ENCODE data around the gene PFKFB4.
"Not testable (repeated sequence)": the region's sequence is repeated elsewhere in the genome, so short reads cannot be mapped to it uniquely, and the experiment has no call there.

The PFKFB4 gene

DNA sequence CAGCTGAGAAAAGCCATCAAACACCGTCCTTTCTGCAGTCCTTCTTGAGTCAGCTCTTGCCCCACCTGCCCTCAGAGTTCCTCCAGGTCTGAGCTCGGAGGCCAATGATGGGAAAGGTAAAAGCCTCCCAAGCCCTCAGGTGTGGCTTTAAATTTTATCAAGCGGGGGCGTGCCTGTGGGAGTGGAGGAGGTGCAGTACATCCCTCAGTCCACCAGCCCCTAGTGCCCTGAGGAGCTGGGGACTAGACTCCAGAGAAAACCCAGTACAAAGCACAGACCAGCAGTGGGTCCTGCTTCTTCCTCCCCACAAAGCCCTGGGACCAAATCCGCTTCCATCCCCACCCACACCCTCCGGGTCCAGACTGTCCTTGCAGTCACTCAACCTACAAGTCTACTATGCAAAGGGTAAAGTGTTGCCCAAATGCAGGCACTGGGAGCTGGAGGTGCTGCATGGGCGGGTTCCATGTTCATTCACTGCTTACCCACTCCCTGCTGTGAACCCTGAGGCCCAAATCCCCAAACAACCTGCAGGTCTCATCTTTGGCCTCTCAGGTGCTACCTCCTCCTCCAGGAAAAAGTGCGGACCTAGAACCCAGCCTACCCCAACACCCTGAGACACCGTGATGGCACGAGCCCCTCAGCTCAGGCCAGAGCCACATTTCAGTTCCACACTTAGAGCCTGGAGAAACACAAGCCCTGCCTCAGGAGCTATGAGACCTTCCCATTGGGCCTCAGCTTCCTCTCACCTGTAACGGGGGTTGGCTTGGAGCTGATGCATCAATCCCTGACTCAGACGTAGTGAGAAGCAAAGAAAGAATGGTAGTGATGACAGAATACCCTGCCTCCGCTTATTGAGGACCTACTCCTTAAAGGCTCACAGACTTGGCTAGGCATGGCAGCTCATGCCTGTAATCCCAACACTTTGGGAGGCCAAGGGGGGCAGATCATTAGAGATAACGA is 2.4 kb downstream of the PFKFB4 start:
- ChIA-PET CTCF (interaction anchor here (0.6 to 3.6 kb wide), 7 partner anchors 7 to 153 kb away, joined by 3 to 19 read pairs (median 7); partner anchors contain the start of gene SLC26A6), POLR2A (interaction anchor here (0.6 kb wide), 1 partner anchor 360 kb away, joined by 3 read pairs; no protein-coding TSS in a partner anchor)
- no peak overlapping the region for H3K4me3 ChIP-seq (ENCODE audit: low read depth, low read length)
- no peak for TF ChIP-seq CTCF (IDR thresholded peaks at IDR 0.05; ENCODE audit: insufficient read depth, low read length, missing control alignments)
- DNase-seq (ENCODE audit: low read depth, low spot score) = no peak

GRCh38 chr3:48553361-48553760 is 3.2 kb downstream of the PFKFB4 start:
- ChIA-PET CTCF (interaction anchor here (0.7 to 3.6 kb wide), 9 partner anchors 8 to 281 kb away, joined by 3 to 19 read pairs (median 5); partner anchors contain the start of gene SLC26A6), POLR2A (interaction anchor here (0.5 kb wide), 1 partner anchor 85 kb away, joined by 3 read pairs; no protein-coding TSS in a partner anchor)
- no peak for TF ChIP-seq CTCF (IDR thresholded peaks at IDR 0.05; ENCODE audit: insufficient read depth, low read length, missing control alignments)
- no peak for DNase-seq (ENCODE audit: low read depth, low spot score)
- H3K4me3 ChIP-seq (ENCODE audit: low read depth, low read length) = no peak overlapping the region

GRCh38 chr3:48552111-48552951 is 4.3 kb downstream of the PFKFB4 start:
- POLR2A ChIA-PET = interaction anchor here (0.6 to 1.2 kb wide), 2 partner anchors 26 to 113 kb away, joined by 3 read pairs; partner anchors contain the start of gene CCDC51
- CTCF ChIA-PET = interaction anchor here (1.3 to 3.6 kb wide), 7 partner anchors 10 to 280 kb away, joined by 3 to 19 read pairs (median 4); partner anchors contain the start of gene SLC26A6

DNA sequence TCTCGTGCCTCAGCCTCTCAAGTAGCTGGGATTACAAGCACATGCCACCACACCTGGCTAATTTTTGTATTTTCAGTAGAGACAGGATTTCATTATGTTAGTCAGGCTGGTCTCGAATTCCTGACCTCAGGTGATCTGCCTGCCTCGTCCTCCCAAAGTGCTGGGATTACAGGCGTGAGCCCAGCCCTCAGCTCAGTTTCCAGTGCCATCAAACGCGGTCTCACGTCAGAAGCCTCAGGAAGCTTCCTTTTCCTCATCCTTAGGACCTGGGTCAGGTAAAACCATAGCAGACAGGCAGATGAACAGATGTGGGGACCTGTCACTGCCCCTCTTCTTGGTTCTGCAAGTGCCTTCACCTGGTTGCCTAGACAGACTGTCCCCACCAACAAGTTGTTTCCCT is 5.0 kb downstream of the PFKFB4 start:
- CTCF ChIA-PET = interaction anchor here (0.6 to 9.9 kb wide), 7 partner anchors 13 to 151 kb away, joined by 3 to 106 read pairs (median 10); partner anchors contain the start of genes CCDC51, SLC26A6 and TMA7
- DNase-seq (ENCODE audit: low read depth, low spot score) = not testable (repeated sequence)

More at GRCh38 chr3:48552111-48552951, 4.3 kb downstream of the PFKFB4 start:
- no peak for TF ChIP-seq CTCF (IDR thresholded peaks at IDR 0.05; ENCODE audit: insufficient read depth, low read length, missing control alignments)
- no peak for DNase-seq (ENCODE audit: low read depth, low spot score)
- H3K4me3 ChIP-seq (ENCODE audit: low read depth, low read length) = no peak overlapping the region

GRCh38 chr3:48548729-48549705 is 7.6 kb downstream of the PFKFB4 start:
- H3K4me3 ChIP-seq (ENCODE audit: low read depth, low read length) = no peak overlapping the region
- CTCF ChIA-PET = interaction anchor here (0.6 to 9.9 kb wide), 43 partner anchors 6 to 355 kb away, joined by 3 to 106 read pairs (median 5); partner anchors contain the start of genes ATRIP, CCDC51, PFKFB4 and SLC26A6
- peak; percentile 95 for TF ChIP-seq CTCF (IDR thresholded peaks at IDR 0.05; ENCODE audit: insufficient read depth, low read length, missing control alignments)
- POLR2A ChIA-PET = no interaction called here
- DNase-seq (ENCODE audit: low read depth, low spot score) = no peak

More for the DNA sequence above, 5.0 kb downstream of the PFKFB4 start:
- POLR2A ChIA-PET = interaction anchor here (1.2 kb wide), 1 partner anchor 112 kb away, joined by 3 read pairs; the partner anchor contains the start of gene CCDC51
- not testable (repeated sequence) for H3K4me3 ChIP-seq (ENCODE audit: low read depth, low read length)
